Measurements from ENCODE around the gene OR13F1. TPM values are rescaled to one million over a fixed set of nuclear protein-coding genes. Genes with fewer than 3 reads are reported as not detected.
"Not testable (repeated sequence)": the region's sequence is repeated elsewhere in the genome, so short reads cannot be mapped to it uniquely, and the experiment has no call there.

Gene OR13F1
- total RNA-seq, 1 experiment from 2014 or later: not detected

GRCh38 chr9:104514901-104515300 is 10.8 kb downstream of the OR13F1 start:
- H3K27me3 ChIP-seq (ENCODE audit: insufficient read depth, low read length): no peaks in the 10 kb centered on the region; the same call in 1 of the 2 replicates
- H3K4me2 ChIP-seq (ENCODE audit: low read length): no peak overlapping the region
- no peaks in the 10 kb centered on the region for H4K20me1 ChIP-seq (ENCODE audit: insufficient read depth)
- no peaks in the 10 kb centered on the region for H3K4me1 ChIP-seq (ENCODE audit: control insufficient read depth in 1 of 2, insufficient read depth in 2 of 2, low read length in 2 of 2)
- H3K9me2 ChIP-seq (ENCODE audit: insufficient read depth): no peaks in the 10 kb centered on the region
- intact Hi-C loops (cut with micrococcal nuclease): no loop called here
- H3K36me3 ChIP-seq (ENCODE audit: control insufficient read depth in 1 of 2, insufficient read depth in 2 of 2, low read length in 2 of 2): no peaks in the 10 kb centered on the region
- ATAC-seq: no peak
- no peaks in the 10 kb centered on the region for H3K9me3 ChIP-seq (ENCODE audit: control insufficient read depth in 1 of 2, insufficient read depth in 1 of 2, low read depth in 1 of 2, low read length in 2 of 2)
- RAD21 ChIA-PET (ENCODE audit: low non-redundant PET in 1 of 2, low total read pairs in 2 of 2, uncharacterized antibody in 2 of 2, unreplicated experiment in 2 of 2): no interaction called here
- no peak overlapping the region for H3K27ac ChIP-seq (ENCODE audit: low read depth, low read length)
- TF ChIP-seq YY1 (IDR thresholded peaks at IDR 0.05; ENCODE audit: extremely low read depth, insufficient replicate concordance, low read depth, low read length): no peak
- BruUV-seq (replicated peaks): no TSS peak
- no peaks in the 10 kb centered on the region for H3K79me2 ChIP-seq (ENCODE audit: insufficient read depth, low read length)
- no peak for DNase-seq (ENCODE audit: low read depth, low spot score)
- no peak overlapping the region for H2AFZ ChIP-seq (ENCODE audit: low read depth, low read length, poor library complexity, severe bottlenecking)
- POLR2A ChIA-PET: no interaction called here
- CTCF ChIA-PET: no interaction called here
- H3K4me3 ChIP-seq (replicated peaks in 1 of 2; ENCODE audit: low read depth in 1 of 2, low read length in 2 of 2): no peak overlapping the region
- H3K9ac ChIP-seq (ENCODE audit: low read length): no peak overlapping the region

- ATAC-seq; intact Hi-C loops (cut with micrococcal nuclease); CTCF ChIA-PET; DNase-seq (ENCODE audit: low read depth, low spot score); H3K4me2 ChIP-seq (ENCODE audit: low read length); H3K9me2 ChIP-seq (ENCODE audit: insufficient read depth); RAD21 ChIA-PET (ENCODE audit: low non-redundant PET in 1 of 2, low total read pairs in 2 of 2, uncharacterized antibody in 2 of 2, unreplicated experiment in 2 of 2); H3K4me3 ChIP-seq (replicated peaks in 1 of 2; ENCODE audit: low read depth in 1 of 2, low read length in 2 of 2); H3K9me3 ChIP-seq (ENCODE audit: control insufficient read depth in 1 of 2, insufficient read depth in 1 of 2, low read depth in 1 of 2, low read length in 2 of 2); H3K36me3 ChIP-seq (ENCODE audit: control insufficient read depth in 1 of 2, insufficient read depth in 2 of 2, low read length in 2 of 2); H3K79me2 ChIP-seq (ENCODE audit: insufficient read depth, low read length); H3K27me3 ChIP-seq (ENCODE audit: insufficient read depth, low read length); BruUV-seq (replicated peaks); H3K4me1 ChIP-seq (ENCODE audit: control insufficient read depth in 1 of 2, insufficient read depth in 2 of 2, low read length in 2 of 2); H3K9ac ChIP-seq (ENCODE audit: low read length); H4K20me1 ChIP-seq (ENCODE audit: insufficient read depth); H3K27ac ChIP-seq (ENCODE audit: low read depth, low read length); H2AFZ ChIP-seq (ENCODE audit: low read depth, low read length, poor library complexity, severe bottlenecking); POLR2A ChIA-PET: not testable (repeated sequence)
These were observed 16.2 kb downstream of the OR13F1 start for GRCh38 chr9:104520241-104520640.

GRCh38 chr9:104527109-104527508 is 23.0 kb downstream of the OR13F1 start, which contains the start of gene OR13C4:
OR13C4 (minus strand) TSS chr9:104527209; CDS start chr9:104527209, 0 bp downstream.
- Histone ChIP-seq H3K4me1 (ENCODE audit: control insufficient read depth in 1 of 2, insufficient read depth in 2 of 2, low read length in 2 of 2) (no peaks in the 10 kb centered on the region), H3K4me3 (replicated peaks in 1 of 2; ENCODE audit: low read depth in 1 of 2, low read length in 2 of 2) (no peak within 1 kb of the TSS), H3K27ac (ENCODE audit: low read depth, low read length) (no peak within 1 kb of the TSS), H3K79me2 (ENCODE audit: insufficient read depth, low read length) (no peaks in the 10 kb centered on the region), H3K9ac (ENCODE audit: low read length) (no peak within 1 kb of the TSS), H3K27me3 (ENCODE audit: insufficient read depth, low read length) (no peaks in the 10 kb centered on the region), H4K20me1 (ENCODE audit: insufficient read depth) (no peaks in the 10 kb centered on the region), H3K36me3 (ENCODE audit: control insufficient read depth in 1 of 2, insufficient read depth in 2 of 2, low read length in 2 of 2) (no peaks in the 10 kb centered on the region), H2AFZ (ENCODE audit: low read depth, low read length, poor library complexity, severe bottlenecking) (no peak within 1 kb of the TSS), H3K9me2 (ENCODE audit: insufficient read depth) (no peaks in the 10 kb centered on the region), H3K9me3 (ENCODE audit: control insufficient read depth in 1 of 2, insufficient read depth in 1 of 2, low read depth in 1 of 2, low read length in 2 of 2) (no peaks in the 10 kb centered on the region), H3K4me2 (ENCODE audit: low read length) (no peak within 1 kb of the TSS)
- ChIA-PET CTCF (no interaction called here), POLR2A (no interaction called here), RAD21 (ENCODE audit: low non-redundant PET in 1 of 2, low total read pairs in 2 of 2, uncharacterized antibody in 2 of 2, unreplicated experiment in 2 of 2) (no interaction called here)
- DNase-seq (ENCODE audit: low read depth, low spot score): no peak
- BruUV-seq (replicated peaks): no TSS peak
- no peak for ATAC-seq
- intact Hi-C loops (cut with micrococcal nuclease): no loop called here
- no peak for TF ChIP-seq POLR2AphosphoS5 (IDR thresholded peaks at IDR 0.05; ENCODE audit: low read depth, low read length)
